Measurements from ENCODE around the gene TPI1.

DNA sequence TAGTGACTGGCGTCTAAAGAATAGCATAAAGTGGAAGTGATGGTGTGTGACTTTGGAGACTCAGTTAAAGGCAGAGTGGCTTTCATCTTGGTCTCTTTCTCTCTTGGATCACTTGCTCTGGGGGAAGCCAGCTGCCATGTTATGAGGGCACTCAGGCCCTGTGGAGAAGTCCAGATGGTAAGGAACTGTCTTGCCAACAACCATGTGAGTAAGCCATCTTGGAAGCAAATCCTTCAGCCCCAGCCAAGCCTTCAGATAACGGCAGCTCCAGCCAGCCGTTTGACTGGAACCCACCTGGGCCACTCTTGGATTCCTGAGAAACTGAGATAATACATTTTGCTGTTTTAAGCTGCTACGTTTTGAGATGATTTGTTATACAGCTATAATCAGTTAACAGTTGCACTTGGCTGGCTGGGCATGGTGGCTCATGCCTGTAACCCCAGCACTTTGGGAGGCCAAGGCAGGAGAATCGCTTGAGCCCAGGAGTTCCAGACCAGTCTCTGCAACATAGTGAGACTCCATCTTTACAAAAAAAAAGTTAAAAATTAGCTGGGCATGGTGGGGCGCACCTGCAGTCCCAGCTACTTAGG is 29.6 kb downstream of the TPI1 start:
- TF ChIP-seq GATA2 (IDR thresholded peaks at IDR 0.05; ENCODE audit: insufficient read depth, insufficient read length, low read depth, low read length) (no peak), POLR2AphosphoS5 (IDR thresholded peaks at IDR 0.05; ENCODE audit: insufficient read depth, low read depth, low read length) (no peak), EZH2 (IDR thresholded peaks at IDR 0.05; ENCODE audit: borderline replicate concordance, low read depth, low read length, severe bottlenecking) (no peak), POLR2A (IDR thresholded peaks at IDR 0.05; ENCODE audit: low read depth, low read length) (no peak), MYC (IDR thresholded peaks at IDR 0.05; ENCODE audit: low read depth, low read length) (no peak), JUN (IDR thresholded peaks at IDR 0.05; ENCODE audit: borderline replicate concordance, insufficient read depth, insufficient read length, low read depth) (no peak), FOS (IDR thresholded peaks at IDR 0.05; ENCODE audit: borderline replicate concordance, insufficient read depth, low read length) (no peak)
- TF ChIP-seq, protein P1, sequence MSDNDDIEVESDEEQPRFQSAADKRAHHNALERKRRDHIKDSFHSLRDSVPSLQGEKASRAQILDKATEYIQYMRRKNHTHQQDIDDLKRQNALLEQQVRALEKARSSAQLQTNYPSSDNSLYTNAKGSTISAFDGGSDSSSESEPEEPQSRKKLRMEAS (IDR thresholded peaks at IDR 0.05; ENCODE audit: insufficient read depth, insufficient read length) = no peak
- TF ChIP-seq, protein P2, sequence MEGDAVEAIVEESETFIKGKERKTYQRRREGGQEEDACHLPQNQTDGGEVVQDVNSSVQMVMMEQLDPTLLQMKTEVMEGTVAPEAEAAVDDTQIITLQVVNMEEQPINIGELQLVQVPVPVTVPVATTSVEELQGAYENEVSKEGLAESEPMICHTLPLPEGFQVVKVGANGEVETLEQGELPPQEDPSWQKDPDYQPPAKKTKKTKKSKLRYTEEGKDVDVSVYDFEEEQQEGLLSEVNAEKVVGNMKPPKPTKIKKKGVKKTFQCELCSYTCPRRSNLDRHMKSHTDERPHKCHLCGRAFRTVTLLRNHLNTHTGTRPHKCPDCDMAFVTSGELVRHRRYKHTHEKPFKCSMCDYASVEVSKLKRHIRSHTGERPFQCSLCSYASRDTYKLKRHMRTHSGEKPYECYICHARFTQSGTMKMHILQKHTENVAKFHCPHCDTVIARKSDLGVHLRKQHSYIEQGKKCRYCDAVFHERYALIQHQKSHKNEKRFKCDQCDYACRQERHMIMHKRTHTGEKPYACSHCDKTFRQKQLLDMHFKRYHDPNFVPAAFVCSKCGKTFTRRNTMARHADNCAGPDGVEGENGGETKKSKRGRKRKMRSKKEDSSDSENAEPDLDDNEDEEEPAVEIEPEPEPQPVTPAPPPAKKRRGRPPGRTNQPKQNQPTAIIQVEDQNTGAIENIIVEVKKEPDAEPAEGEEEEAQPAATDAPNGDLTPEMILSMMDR (IDR thresholded peaks at IDR 0.05; ENCODE audit: extremely low read depth in 1 of 2, insufficient read depth in 1 of 2, low read depth in 1 of 2, low read length in 2 of 2) = no peak
